Measurements from ENCODE around the gene NSRP1.
"Not testable (repeated sequence)": the region's sequence is repeated elsewhere in the genome, so short reads cannot be mapped to it uniquely, and the experiment has no call there.

The NSRP1 gene

GRCh38 chr17:30217746-30218245 is 101.2 kb downstream of the NSRP1 start:
- DNase-seq (ENCODE audit: extremely low spot score, insufficient read length, low read depth) = no peak
- no peak for FAIRE-seq

- peak; percentile 21 for FAIRE-seq
- DNase-seq (ENCODE audit: extremely low spot score, insufficient read length, low read depth) = no peak
These were observed 102.2 kb downstream of the NSRP1 start for GRCh38 chr17:30218799-30219198.

GRCh38 chr17:30219315-30219714 is 102.7 kb downstream of the NSRP1 start:
- FAIRE-seq = no peak

GRCh38 chr17:30219833-30220232 is 103.2 kb downstream of the NSRP1 start:
- DNase-seq (ENCODE audit: extremely low spot score, insufficient read length, low read depth) (no peak), FAIRE-seq (no peak)

More at GRCh38 chr17:30219315-30219714, 102.7 kb downstream of the NSRP1 start:
- no peak for DNase-seq (ENCODE audit: extremely low spot score, insufficient read length, low read depth)

- DNase-seq (ENCODE audit: extremely low spot score, insufficient read length, low read depth) (no peak), FAIRE-seq (no peak)
These were observed 103.8 kb downstream of the NSRP1 start for GRCh38 chr17:30220414-30220813.

- FAIRE-seq = no peak
- DNase-seq (ENCODE audit: extremely low spot score, insufficient read length, low read depth) = no peak
These were observed 104.7 kb downstream of the NSRP1 start for GRCh38 chr17:30221346-30221745.

GRCh38 chr17:30222251-30222650 is 105.6 kb downstream of the NSRP1 start:
- DNase-seq (ENCODE audit: extremely low spot score, insufficient read length, low read depth) (no peak), FAIRE-seq (no peak)

GRCh38 chr17:30222721-30223175 is 106.1 kb downstream of the NSRP1 start:
- DNase-seq (ENCODE audit: extremely low spot score, insufficient read length, low read depth) (no peak), FAIRE-seq (no peak)

- FAIRE-seq = no peak
- DNase-seq (ENCODE audit: extremely low spot score, insufficient read length, low read depth) = no peak
These were observed 107.9 kb downstream of the NSRP1 start for GRCh38 chr17:30224419-30224960.

- DNase-seq (ENCODE audit: extremely low spot score, insufficient read length, low read depth) (no peak), FAIRE-seq (no peak)
These were observed 108.5 kb downstream of the NSRP1 start for GRCh38 chr17:30225112-30225511.

- DNase-seq (ENCODE audit: extremely low spot score, insufficient read length, low read depth) (no peak), FAIRE-seq (no peak)
These were observed 109.4 kb downstream of the NSRP1 start for GRCh38 chr17:30225919-30226553.

GRCh38 chr17:30226878-30227277 is 110.3 kb downstream of the NSRP1 start:
- no peak for FAIRE-seq
- no peak for DNase-seq (ENCODE audit: extremely low spot score, insufficient read length, low read depth)

- DNase-seq (ENCODE audit: extremely low spot score, insufficient read length, low read depth) = no peak
- peak; percentile 71 for FAIRE-seq
These were observed 111.4 kb downstream of the NSRP1 start for GRCh38 chr17:30228011-30228410.

GRCh38 chr17:30229012-30229411 is 112.4 kb downstream of the NSRP1 start:
- DNase-seq (ENCODE audit: extremely low spot score, insufficient read length, low read depth) = no peak
- no peak for FAIRE-seq

- DNase-seq (ENCODE audit: extremely low spot score, insufficient read length, low read depth); FAIRE-seq: not testable (repeated sequence)
These were observed 113.4 kb downstream of the NSRP1 start for GRCh38 chr17:30230009-30230408.

- DNase-seq (ENCODE audit: extremely low spot score, insufficient read length, low read depth) (no peak), FAIRE-seq (no peak)
These were observed 114.0 kb downstream of the NSRP1 start for GRCh38 chr17:30230596-30231125.

GRCh38 chr17:30232015-30232823 is 115.6 kb downstream of the NSRP1 start:
- no peak for DNase-seq (ENCODE audit: extremely low spot score, insufficient read length, low read depth)

GRCh38 chr17:30232824-30233427 is 116.3 kb downstream of the NSRP1 start:
- FAIRE-seq = no peak
- DNase-seq (ENCODE audit: extremely low spot score, insufficient read length, low read depth) = no peak

More at GRCh38 chr17:30232015-30232823, 115.6 kb downstream of the NSRP1 start:
- FAIRE-seq = no peak

- FAIRE-seq (no peak), DNase-seq (ENCODE audit: extremely low spot score, insufficient read length, low read depth) (no peak)
These were observed 117.7 kb downstream of the NSRP1 start for GRCh38 chr17:30234296-30234695.

GRCh38 chr17:30234964-30235363 is 118.3 kb downstream of the NSRP1 start:
- FAIRE-seq = peak; percentile 91
- no peak for DNase-seq (ENCODE audit: extremely low spot score, insufficient read length, low read depth)
